A549 (cell line): Measurements from ENCODE around the gene PEX3. TPM values are rescaled to one million over a fixed set of nuclear protein-coding genes. Genes with fewer than 3 reads are reported as not detected.
A peak's percentile ranks its signal among the peaks of the same experiment; 100 is the strongest.

Experiments used
- ATAC-seq, 2 experiments: fragments of 200-7000 bp in 1 of 2; fragments of >200 bp in 1 of 2; cut with Nextera tagmentation in 1 of 2; cut with Tn5 transposase in 1 of 2; 3 replicates each; pipeline versions ENCODE4 v1.8.0 to v1.9.1; 2018 to 2020; ENCODE audit warnings: mild to moderate bottlenecking in 1 of 2, moderate library complexity in 1 of 2
- CTCF ChIA-PET: fragments of 300-600 bp; sonication (Branson Sonifier 250); formaldehyde crosslinking; extraction: SDS; loops from one replicate; lab custom pipeline; 2021; ENCODE audit warnings: antibody characterized with exemption, inconsistent platforms; lab: Yijun Ruan, JAX
- POLR2A ChIA-PET: fragments of 350-600 bp; formaldehyde crosslinking; extraction: SDS; loops from one replicate; lab custom pipeline; 2021; ENCODE audit warnings: antibody characterized with exemption, inconsistent platforms; lab: Yijun Ruan, JAX
- DNase-seq, 2 experiments: peaks; one replicate each; pipeline versions ENCODE4 v3.0.0 to v3.0.0-alpha.2; 2011 to 2016; ENCODE audit warnings: low read depth in 1 of 2, low spot score in 1 of 2
- FAIRE-seq: peaks from 2 replicates; lab custom pipeline; 2011; peaks lifted over from hg19 to GRCh38; lab: Jason Lieb, UNC
- H3K27ac ChIP-seq, 2 experiments: fragments of >200 bp; sonication (Bioruptor Twin); formaldehyde crosslinking; 3 replicates each; pipeline ENCODE4 v1.5.1; 2016 to 2017
- H3K4me1 ChIP-seq: fragments of >200 bp; sonication (Bioruptor Twin); formaldehyde crosslinking; 3 replicates; pipeline ENCODE4 v1.6.1; 2016
- H3K4me2 ChIP-seq: fragments of >200 bp; sonication (Bioruptor Twin); formaldehyde crosslinking; 3 replicates; pipeline ENCODE4 v1.6.1; 2016
- H3K4me3 ChIP-seq: fragments of >200 bp; sonication (Bioruptor Twin); formaldehyde crosslinking; 3 replicates; pipeline ENCODE4 v1.5.1; 2016
- H3K9me3 ChIP-seq: fragments of >200 bp; sonication (Bioruptor Twin); formaldehyde crosslinking; 3 replicates; pipeline ENCODE4 v1.6.1; 2016
- BHLHE40 ChIP-seq: IDR thresholded peaks from 2 replicates; pipeline ENCODE4 v1.6.1; 2012; ENCODE audit warnings: low read depth, low read length, inconsistent platforms
- CTCF ChIP-seq: fragments of >200 bp; sonication (Bioruptor Twin); formaldehyde crosslinking; IDR thresholded peaks from 3 replicates; pipeline ENCODE4 v1.5.1; 2016
- E2F6 ChIP-seq: IDR thresholded peaks from 2 replicates; pipeline ENCODE4 v1.6.1; 2012; ENCODE audit warnings: low read depth, borderline replicate concordance
- FOSL2 ChIP-seq, 2 experiments: fragments of 450-650 bp in 1 of 2; fragments of >200 bp in 1 of 2; sonication (Bioruptor Twin) in 1 of 2; formaldehyde crosslinking; IDR thresholded peaks; 2 replicates each; pipeline versions ENCODE4 v1.5.0 to v1.6.1; 2016 to 2020; ENCODE audit warnings: mild to moderate bottlenecking in 1 of 2, moderate library complexity in 1 of 2
- HDAC2 ChIP-seq: fragments of 200-600 bp; sonication (generic); IDR thresholded peaks from 2 replicates; pipeline ENCODE4 v1.6.1; 2016
- HES2 ChIP-seq: fragments of >200 bp; sonication (Bioruptor Twin); formaldehyde crosslinking; IDR thresholded peaks from 2 replicates; pipeline ENCODE4 v1.6.1; 2016
- HEYL ChIP-seq: fragments of 250-450 bp; sonication (Bioruptor Pico); IDR thresholded peaks from 2 replicates; pipeline ENCODE4 v1.8.0; 2021; ENCODE audit warnings: mild to moderate bottlenecking, moderate library complexity
- HMGXB4 ChIP-seq: fragments of 250-450 bp; sonication (Bioruptor Pico); IDR thresholded peaks from 2 replicates; pipeline ENCODE4 v1.5.0; 2021; ENCODE audit warnings: mild to moderate bottlenecking, moderate library complexity, borderline replicate concordance
- HOXB13 ChIP-seq: fragments of 250-450 bp; sonication (Bioruptor Pico); IDR thresholded peaks from 2 replicates; pipeline ENCODE4 v1.5.0; 2020; ENCODE audit warnings: low read depth, mild to moderate bottlenecking, moderate library complexity
- HOXB5 ChIP-seq: fragments of 250-450 bp; sonication (Bioruptor Pico); IDR thresholded peaks from 2 replicates; pipeline ENCODE4 v1.5.0; 2020; ENCODE audit warnings: mild to moderate bottlenecking, moderate library complexity
- JUN ChIP-seq, 2 experiments: fragments of >200 bp; sonication (Bioruptor Twin); formaldehyde crosslinking; IDR thresholded peaks; 2 replicates in 1 of 2; 3 replicates in 1 of 2; pipeline ENCODE4 v1.6.1; 2016 to 2017
- JUNB ChIP-seq: fragments of >200 bp; sonication (Bioruptor Twin); formaldehyde crosslinking; IDR thresholded peaks from 2 replicates; pipeline ENCODE4 v1.6.1; 2016
- MAX ChIP-seq: IDR thresholded peaks from 2 replicates; pipeline ENCODE4 v1.6.1; 2012
- NPAS2 ChIP-seq: fragments of 250-450 bp; sonication (Bioruptor Pico); IDR thresholded peaks from 2 replicates; pipeline ENCODE4 v1.8.0; 2022; ENCODE audit warnings: mild to moderate bottlenecking, moderate library complexity, borderline replicate concordance
- NR3C1 ChIP-seq: fragments of >200 bp; sonication (Bioruptor Twin); formaldehyde crosslinking; IDR thresholded peaks from 3 replicates; pipeline ENCODE4 v1.6.1; 2017
- PBX3 ChIP-seq: IDR thresholded peaks from 2 replicates; pipeline ENCODE4 v1.6.1; 2012
- POLR2AphosphoS2 ChIP-seq: conservative IDR thresholded peaks from 2 replicates; pipeline ENCODE4 v1.6.1; 2012; ENCODE audit warnings: low read length, improper control_type of control experiment, inconsistent platforms
- RAD21 ChIP-seq, 2 experiments: fragments of >200 bp in 1 of 2; sonication (Bioruptor Twin) in 1 of 2; formaldehyde crosslinking in 1 of 2; IDR thresholded peaks in 1 of 2; conservative IDR thresholded peaks in 1 of 2; 2 replicates in 1 of 2; 3 replicates in 1 of 2; pipeline ENCODE4 v1.6.1; 2012 to 2018; ENCODE audit warnings: inconsistent platforms in 1 of 2
- RCOR1 ChIP-seq: fragments of 150-350 bp; IDR thresholded peaks from 2 replicates; pipeline ENCODE4 v1.6.1; 2014; ENCODE audit warnings: antibody characterized with exemption, low read length, low read depth
- RNF2 ChIP-seq: fragments of 200-600 bp; sonication (generic); IDR thresholded peaks from 2 replicates; pipeline ENCODE4 v1.6.1; 2016; ENCODE audit warnings: low read depth, mild to moderate bottlenecking, antibody characterized with exemption, moderate library complexity, borderline replicate concordance
- SMC3 ChIP-seq: fragments of >200 bp; sonication (Bioruptor Twin); formaldehyde crosslinking; IDR thresholded peaks from 3 replicates; pipeline ENCODE4 v1.6.1; 2018; ENCODE audit warnings: inconsistent platforms
- TFCP2L1 ChIP-seq: fragments of 250-450 bp; sonication (Bioruptor Pico); IDR thresholded peaks from 2 replicates; pipeline ENCODE4 v1.5.0; 2021; ENCODE audit warnings: mild to moderate bottlenecking
- TP53 ChIP-seq: fragments of 250-450 bp; sonication (Bioruptor Pico); IDR thresholded peaks from 2 replicates; pipeline ENCODE4 v1.5.0; 2021; ENCODE audit warnings: mild to moderate bottlenecking, moderate library complexity
- USF2 ChIP-seq: fragments of 450-650 bp; IDR thresholded peaks from 2 replicates; pipeline ENCODE4 v1.6.1; 2014; ENCODE audit warnings: antibody characterized with exemption
- ZNF302 ChIP-seq: fragments of 250-450 bp; sonication (Bioruptor Pico); IDR thresholded peaks from 2 replicates; pipeline ENCODE4 v1.9.0; 2021; ENCODE audit warnings: inconsistent platforms, mild to moderate bottlenecking, moderate library complexity
- ZSCAN20 ChIP-seq: fragments of 250-450 bp; sonication (Bioruptor Pico); IDR thresholded peaks from 2 replicates; pipeline ENCODE4 v1.8.0; 2022; ENCODE audit warnings: mild to moderate bottlenecking, moderate library complexity
- WGBS: methylation state at CpG from one replicate; pipeline ENCODE4 v1.1.6; 2017; ENCODE audit errors: missing lambda C conversion rate; 5-methylcytosine and 5-hydroxymethylcytosine counted together
- polyA plus RNA-seq, 4 experiments: library from polyadenylated mRNA; depleted of rRNA in 3 of 4; stranded (reverse); fragments of >200 nt; fragmentation: RNase III in 1 of 4; extraction: RNeasy Plus Mini Kit Qiagen cat#74134 plus additional on column Dnase treatment in 1 of 4; gene quantifications; 2 replicates in 3 of 4; 3 replicates in 1 of 4; pipeline ENCODE4 v1.2.3, GENCODE V29; 2011 to 2017

Gene PEX3
- polyA plus RNA-seq, 2 of the 4 experiments (the other 2 are of a cell fraction), result 15.1 to 25.9 TPM

- Histone ChIP-seq H3K27ac (no peak overlapping the region), H3K4me1 (peaks cover 3% of the 10 kb centered on the region; the same call in 1 of the 3 replicates), H3K4me2 (no peak overlapping the region), H3K4me3 (no peak overlapping the region), H3K9me3 (no peaks in the 10 kb centered on the region)
- POLR2A ChIA-PET, result interaction anchor here (0.7 kb wide), 1 partner anchor 362 kb away, joined by 3 read pairs; no protein-coding TSS in a partner anchor
- FAIRE-seq, result no peak
- no peak for DNase-seq
- 92% methylated on average over 2 of the region's 2 CpGs for WGBS
- CTCF ChIA-PET, result interaction anchor here (0.6 to 5.2 kb wide), 5 partner anchors 11 to 952 kb away, joined by 3 to 46 read pairs (median 25); no protein-coding TSS in a partner anchor
- ATAC-seq, result no peak
- TF ChIP-seq NR3C1, result no peak
- no peak for TF ChIP-seq TFCP2L1 (CRISPR knock-in tag)
- TF ChIP-seq HOXB13, result no peak
- TF ChIP-seq HES2, result no peak
- no peak for TF ChIP-seq HDAC2
- no peak for TF ChIP-seq JUN (IDR thresholded peaks at IDR 0.05)
- no peak for TF ChIP-seq POLR2AphosphoS2
- TF ChIP-seq RNF2, result no peak
- TF ChIP-seq ZNF302 (CRISPR knock-in tag), result no peak
- TF ChIP-seq E2F6, result no peak
- no peak for TF ChIP-seq PBX3
- TF ChIP-seq JUNB, result no peak
- no peak for TF ChIP-seq ZSCAN20 (CRISPR knock-in tag)
- TF ChIP-seq NPAS2, result no peak
- TF ChIP-seq RAD21 (conservative IDR thresholded peaks at IDR 0.05 in 1 of 2, IDR thresholded peaks at IDR 0.05 in 1 of 2), result no peak
- TF ChIP-seq MAX, result no peak
- no peak for TF ChIP-seq RCOR1
- no peak for TF ChIP-seq HEYL
These were observed 24.6 kb upstream of the PEX3 start for GRCh38 chr6:143426026-143426425.

GRCh38 chr6:143427109-143427817 is 23.3 kb upstream of the PEX3 start:
- peak; percentile 30 to 71 for DNase-seq
- no peak overlapping the region for H3K4me2 ChIP-seq
- CTCF ChIA-PET, result interaction anchor here (0.6 to 5.2 kb wide), 18 partner anchors 12 to 953 kb away, joined by 3 to 46 read pairs (median 4); no protein-coding TSS in a partner anchor
- POLR2A ChIA-PET, result no interaction called here
- peak; percentile 99 to 100 for ATAC-seq
- H3K27ac ChIP-seq, result no peak overlapping the region
- 3% methylated on average over 4 of the region's 4 CpGs for WGBS
- H3K4me3 ChIP-seq, result no peak overlapping the region
- H3K4me1 ChIP-seq, result peaks cover 3% of the 10 kb centered on the region; the same call in 1 of the 3 replicates
- FAIRE-seq, result no peak
- TF ChIP-seq RAD21 (conservative IDR thresholded peaks at IDR 0.05 in 1 of 2, IDR thresholded peaks at IDR 0.05 in 1 of 2) (peak; percentile 93 to 95), HEYL (no peak), CTCF (peak; percentile 78), FOSL2 (IDR thresholded peaks at IDR 0.05) (no peak), FOSL2 (CRISPR knock-in tag; IDR thresholded peaks at IDR 0.05) (no peak), HMGXB4 (CRISPR knock-in tag) (no peak), HOXB5 (CRISPR knock-in tag) (no peak), USF2 (no peak), BHLHE40 (no peak), SMC3 (peak; percentile 86), TP53 (CRISPR knock-in tag) (no peak)
- H3K9me3 ChIP-seq, result no peaks in the 10 kb centered on the region
